ENCODE results near the gene SUSD3.

The SUSD3 gene

DNA sequence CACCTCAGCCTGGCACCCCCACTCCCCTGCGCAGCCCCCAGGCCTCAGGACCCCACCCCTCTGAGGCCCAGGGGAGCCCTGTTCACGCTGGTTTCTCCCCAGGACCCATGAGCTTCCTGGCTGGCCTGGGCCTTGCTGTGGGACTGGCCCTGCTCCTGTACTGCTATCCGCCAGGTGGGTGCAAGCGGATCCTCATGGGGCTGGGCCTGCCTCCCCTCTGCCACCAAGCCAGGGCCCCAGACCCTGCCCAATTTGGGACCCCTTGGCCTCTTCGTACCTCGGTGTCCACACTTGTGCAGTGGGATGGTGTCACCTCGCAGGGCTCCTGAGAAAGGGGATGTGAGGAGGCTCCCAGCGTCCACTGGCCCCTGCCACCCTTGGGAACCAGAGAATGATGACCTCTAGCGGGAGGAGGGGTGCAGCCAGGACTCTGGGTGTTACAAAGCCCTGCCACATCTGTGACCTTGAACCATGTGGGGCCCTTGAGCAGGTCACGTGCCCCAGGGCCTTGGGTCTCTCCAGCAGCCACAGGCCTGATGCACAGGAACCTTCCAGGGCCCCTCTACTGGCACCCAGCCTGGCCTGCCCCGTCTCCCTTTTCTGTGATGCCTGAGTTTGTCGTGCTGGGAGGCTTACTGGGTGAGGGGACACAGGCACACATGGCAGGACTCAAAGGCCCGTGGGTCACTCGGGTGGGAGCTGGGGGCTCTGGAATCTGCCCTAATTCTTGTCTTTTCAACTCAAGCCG lies 53.8 kb downstream of the SUSD3 start:
- TF ChIP-seq, protein P1, sequence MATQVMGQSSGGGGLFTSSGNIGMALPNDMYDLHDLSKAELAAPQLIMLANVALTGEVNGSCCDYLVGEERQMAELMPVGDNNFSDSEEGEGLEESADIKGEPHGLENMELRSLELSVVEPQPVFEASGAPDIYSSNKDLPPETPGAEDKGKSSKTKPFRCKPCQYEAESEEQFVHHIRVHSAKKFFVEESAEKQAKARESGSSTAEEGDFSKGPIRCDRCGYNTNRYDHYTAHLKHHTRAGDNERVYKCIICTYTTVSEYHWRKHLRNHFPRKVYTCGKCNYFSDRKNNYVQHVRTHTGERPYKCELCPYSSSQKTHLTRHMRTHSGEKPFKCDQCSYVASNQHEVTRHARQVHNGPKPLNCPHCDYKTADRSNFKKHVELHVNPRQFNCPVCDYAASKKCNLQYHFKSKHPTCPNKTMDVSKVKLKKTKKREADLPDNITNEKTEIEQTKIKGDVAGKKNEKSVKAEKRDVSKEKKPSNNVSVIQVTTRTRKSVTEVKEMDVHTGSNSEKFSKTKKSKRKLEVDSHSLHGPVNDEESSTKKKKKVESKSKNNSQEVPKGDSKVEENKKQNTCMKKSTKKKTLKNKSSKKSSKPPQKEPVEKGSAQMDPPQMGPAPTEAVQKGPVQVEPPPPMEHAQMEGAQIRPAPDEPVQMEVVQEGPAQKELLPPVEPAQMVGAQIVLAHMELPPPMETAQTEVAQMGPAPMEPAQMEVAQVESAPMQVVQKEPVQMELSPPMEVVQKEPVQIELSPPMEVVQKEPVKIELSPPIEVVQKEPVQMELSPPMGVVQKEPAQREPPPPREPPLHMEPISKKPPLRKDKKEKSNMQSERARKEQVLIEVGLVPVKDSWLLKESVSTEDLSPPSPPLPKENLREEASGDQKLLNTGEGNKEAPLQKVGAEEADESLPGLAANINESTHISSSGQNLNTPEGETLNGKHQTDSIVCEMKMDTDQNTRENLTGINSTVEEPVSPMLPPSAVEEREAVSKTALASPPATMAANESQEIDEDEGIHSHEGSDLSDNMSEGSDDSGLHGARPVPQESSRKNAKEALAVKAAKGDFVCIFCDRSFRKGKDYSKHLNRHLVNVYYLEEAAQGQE (IDR thresholded peaks at IDR 0.05; ENCODE audit: low read depth): no peak
- TF ChIP-seq RAD21 (IDR thresholded peaks at IDR 0.05; ENCODE audit: low read depth): no peak

DNA sequence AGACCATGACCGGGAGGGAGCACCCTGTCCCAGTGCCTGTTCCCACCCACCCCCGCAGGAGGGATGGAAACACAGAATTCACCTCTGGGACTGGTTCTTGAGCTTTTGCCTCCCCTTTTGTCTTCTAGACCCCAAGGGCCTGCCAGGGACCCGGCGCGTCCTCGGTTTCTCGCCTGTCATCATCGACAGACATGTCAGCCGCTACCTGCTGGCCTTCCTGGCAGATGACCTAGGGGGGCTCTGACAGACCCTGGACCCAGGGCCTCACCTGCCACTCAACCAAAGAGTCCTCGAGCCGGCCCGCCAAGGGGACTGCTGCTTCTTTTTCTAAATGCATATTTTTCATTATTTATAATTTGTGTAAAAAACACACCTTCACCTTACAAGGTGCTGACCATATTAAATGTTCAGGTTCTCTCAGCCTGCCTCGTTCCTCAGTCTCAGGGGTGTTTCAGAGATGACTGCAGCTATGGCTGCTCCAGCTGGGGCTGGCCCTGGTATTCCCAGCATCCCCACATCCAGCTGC lies 54.4 kb downstream of the SUSD3 start:
- TF ChIP-seq, protein P2, sequence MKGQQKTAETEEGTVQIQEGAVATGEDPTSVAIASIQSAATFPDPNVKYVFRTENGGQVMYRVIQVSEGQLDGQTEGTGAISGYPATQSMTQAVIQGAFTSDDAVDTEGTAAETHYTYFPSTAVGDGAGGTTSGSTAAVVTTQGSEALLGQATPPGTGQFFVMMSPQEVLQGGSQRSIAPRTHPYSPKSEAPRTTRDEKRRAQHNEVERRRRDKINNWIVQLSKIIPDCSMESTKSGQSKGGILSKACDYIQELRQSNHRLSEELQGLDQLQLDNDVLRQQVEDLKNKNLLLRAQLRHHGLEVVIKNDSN (IDR thresholded peaks at IDR 0.05): no peak
- TF ChIP-seq FOXM1 (IDR thresholded peaks at IDR 0.05; ENCODE audit: borderline replicate concordance, low read depth) (no peak), TCF12 (IDR thresholded peaks at IDR 0.05; ENCODE audit: low read depth) (no peak), TEAD4 (IDR thresholded peaks at IDR 0.05) (no peak), CEBPB (IDR thresholded peaks at IDR 0.05) (no peak), TAF1 (IDR thresholded peaks at IDR 0.05; ENCODE audit: low read depth) (no peak), EP300 (IDR thresholded peaks at IDR 0.05; ENCODE audit: borderline replicate concordance) (no peak)

DNA sequence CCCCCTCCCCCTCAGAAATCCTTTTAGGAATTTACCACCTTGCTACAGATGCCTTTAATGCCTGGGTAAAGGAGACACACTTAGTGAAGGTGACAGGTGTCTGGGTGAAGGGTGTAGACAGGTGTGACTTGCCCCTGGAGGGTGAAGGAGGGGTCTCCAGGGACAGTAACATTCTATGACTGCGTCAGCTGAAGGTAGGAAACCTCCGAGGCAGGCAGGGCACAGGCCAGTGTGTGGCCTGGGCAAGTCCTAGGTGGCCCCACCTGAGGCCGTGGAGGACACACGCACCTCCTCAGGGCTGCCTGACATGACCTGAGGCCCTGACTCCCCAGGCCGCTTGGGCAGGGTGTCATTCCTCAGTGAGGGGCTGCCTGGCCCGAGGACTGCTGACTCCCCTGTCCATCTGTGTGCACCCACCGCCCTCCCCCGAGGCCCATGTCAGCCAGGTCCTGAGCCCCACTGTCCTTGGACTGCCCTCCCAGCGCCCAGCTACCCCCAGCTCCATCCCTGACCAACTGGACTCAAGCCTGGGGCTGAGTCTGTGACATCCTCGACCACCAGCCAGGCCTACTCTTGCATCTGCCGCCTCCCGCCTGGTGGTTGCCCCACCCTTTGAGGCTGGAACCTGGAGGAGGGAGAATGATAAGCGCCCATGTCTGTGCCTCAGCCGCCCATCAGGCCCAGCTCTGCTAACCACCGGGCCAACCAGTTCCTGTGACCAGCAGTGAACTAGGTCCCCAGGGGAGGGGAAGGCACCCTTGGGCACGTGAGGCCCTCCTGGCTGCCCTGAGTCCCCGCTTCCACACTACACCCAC lies 55.9 kb downstream of the SUSD3 start:
- TF ChIP-seq, protein P3, sequence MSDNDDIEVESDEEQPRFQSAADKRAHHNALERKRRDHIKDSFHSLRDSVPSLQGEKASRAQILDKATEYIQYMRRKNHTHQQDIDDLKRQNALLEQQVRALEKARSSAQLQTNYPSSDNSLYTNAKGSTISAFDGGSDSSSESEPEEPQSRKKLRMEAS (IDR thresholded peaks at IDR 0.05): no peak
- TF ChIP-seq NFIC (IDR thresholded peaks at IDR 0.05): no peak
- TF ChIP-seq, protein P1 (IDR thresholded peaks at IDR 0.05; ENCODE audit: low read depth): no peak
- TF ChIP-seq RAD21 (IDR thresholded peaks at IDR 0.05; ENCODE audit: low read depth): no peak
- TF ChIP-seq TAF1 (IDR thresholded peaks at IDR 0.05; ENCODE audit: low read depth): no peak
- TF ChIP-seq ZBTB7A (IDR thresholded peaks at IDR 0.05; ENCODE audit: low read depth): no peak
- no peak for TF ChIP-seq YY1 (IDR thresholded peaks at IDR 0.05; ENCODE audit: low read depth)
- no peak for TF ChIP-seq EGR1 (IDR thresholded peaks at IDR 0.05)
- no peak for TF ChIP-seq CREB1 (IDR thresholded peaks at IDR 0.05; ENCODE audit: low read depth)
- TF ChIP-seq TEAD4 (IDR thresholded peaks at IDR 0.05): no peak
- TF ChIP-seq CEBPB (IDR thresholded peaks at IDR 0.05): no peak
- TF ChIP-seq, protein P2 (IDR thresholded peaks at IDR 0.05): no peak
- no peak for TF ChIP-seq EP300 (IDR thresholded peaks at IDR 0.05; ENCODE audit: borderline replicate concordance)
- no peak for TF ChIP-seq TCF12 (IDR thresholded peaks at IDR 0.05; ENCODE audit: low read depth)
- TF ChIP-seq FOXM1 (IDR thresholded peaks at IDR 0.05; ENCODE audit: borderline replicate concordance, low read depth): no peak

DNA sequence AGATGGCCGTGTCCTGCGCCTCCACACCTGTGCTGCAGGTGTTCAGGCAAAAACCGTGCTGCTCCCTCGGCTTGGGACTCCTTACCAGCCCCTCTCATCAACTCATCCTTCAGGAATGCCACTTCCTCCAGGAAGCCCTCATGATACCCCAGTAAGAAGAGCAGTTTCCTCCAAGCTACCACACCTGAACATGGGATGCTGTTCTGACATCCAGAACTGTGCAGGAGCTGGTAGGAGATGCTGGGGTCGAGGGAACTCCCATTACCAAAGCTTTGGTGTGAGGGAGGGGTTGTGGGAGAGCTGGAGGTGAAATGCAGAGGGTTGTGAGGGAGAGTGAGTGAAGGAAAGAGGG lies 56.5 kb downstream of the SUSD3 start:
- TF ChIP-seq, protein P1 (IDR thresholded peaks at IDR 0.05; ENCODE audit: low read depth): no peak
- TF ChIP-seq, protein P3 (IDR thresholded peaks at IDR 0.05): no peak
